GM18505 (cell line): ENCODE results near the gene UCHL5.
A peak's percentile ranks its signal among the peaks of the same experiment; 100 is the strongest.

ENCODE experiments used
- ATAC-seq: cut with Tn5 transposase; IDR thresholded peaks from one replicate; pipeline ENCODE4 v1.9.1; 2021; ENCODE audit not compliant: unreplicated experiment
- POLR2A ChIP-seq: IDR thresholded peaks from 4 replicates; pipeline ENCODE4 v1.6.1; 2011; ENCODE audit warnings: borderline replicate concordance; ENCODE audit not compliant: insufficient read depth, insufficient read length; ENCODE audit errors: extremely low read depth

UCHL5 gene

GRCh38 chr1:193083365-193084088 lies 24.4 kb upstream of the UCHL5 start:
- TF ChIP-seq POLR2A: no peak
- ATAC-seq: peak; percentile 85

GRCh38 chr1:193079187-193079586 lies 20.0 kb upstream of the UCHL5 start:
- TF ChIP-seq POLR2A: no peak
- ATAC-seq: no peak

- TF ChIP-seq POLR2A: no peak
- no peak for ATAC-seq
Observed at GRCh38 chr1:193077991-193078390, 18.8 kb upstream of the UCHL5 start.

- ATAC-seq: no peak
- TF ChIP-seq POLR2A: no peak
Observed at GRCh38 chr1:193070942-193071341, 11.8 kb upstream of the UCHL5 start.

GRCh38 chr1:193070386-193070753 lies 11.2 kb upstream of the UCHL5 start:
- TF ChIP-seq POLR2A: no peak
- peak; percentile 43 for ATAC-seq

- TF ChIP-seq POLR2A: no peak
- no peak for ATAC-seq
Observed at GRCh38 chr1:193069748-193070385, 10.7 kb upstream of the UCHL5 start.

GRCh38 chr1:193068013-193068412 lies 8.9 kb upstream of the UCHL5 start:
- no peak for ATAC-seq
- TF ChIP-seq POLR2A: no peak

- no peak for TF ChIP-seq POLR2A
- ATAC-seq: no peak
Observed at GRCh38 chr1:193066606-193067005, 7.4 kb upstream of the UCHL5 start.

- ATAC-seq: no peak
Observed at GRCh38 chr1:193065954-193066353, 6.8 kb upstream of the UCHL5 start.

GRCh38 chr1:193062698-193063463 lies 3.7 kb upstream of the UCHL5 start:
- no peak for ATAC-seq
- TF ChIP-seq POLR2A: no peak

More at GRCh38 chr1:193065954-193066353, 6.8 kb upstream of the UCHL5 start:
- TF ChIP-seq POLR2A: no peak

GRCh38 chr1:193060938-193061337 lies 1.8 kb upstream of the UCHL5 start:
- no peak for ATAC-seq
- TF ChIP-seq POLR2A: no peak

GRCh38 chr1:193060406-193060805 lies 1.2 kb upstream of the UCHL5 start:
- no peak for ATAC-seq
- no peak for TF ChIP-seq POLR2A

GRCh38 chr1:193060115-193060403 lies 899 bp upstream of the UCHL5 start:
- TF ChIP-seq POLR2A: no peak
- ATAC-seq: no peak
